Chondrocyte (in vitro differentiated cells): ENCODE measurements around the gene ESD. TPM values are rescaled to one million over a fixed set of nuclear protein-coding genes. Genes with fewer than 3 reads are reported as not detected.

ENCODE experiments used
- DNase-seq: peaks from one replicate; pipeline ENCODE4 v3.0.0; 2021; ENCODE audit warnings: mixed read lengths, low spot score
- H3K27ac Mint-ChIP-seq: one replicate; pipeline ENCODE4 v1.8.0; 2021; ENCODE audit warnings: mild to moderate bottlenecking, moderate library complexity, mixed read lengths; ENCODE audit not compliant: unreplicated experiment
- H3K27me3 Mint-ChIP-seq: 2 replicates; pipeline ENCODE4 v1.8.0; 2021; ENCODE audit warnings: low read depth, mixed read lengths
- H3K36me3 Mint-ChIP-seq: 2 replicates; pipeline ENCODE4 v1.8.0; 2021; ENCODE audit warnings: low read depth, mixed read lengths
- H3K4me1 Mint-ChIP-seq: 2 replicates; pipeline ENCODE4 v1.8.0; 2021; ENCODE audit warnings: low read depth, mild to moderate bottlenecking, mixed read lengths
- H3K4me3 Mint-ChIP-seq: one replicate; pipeline ENCODE4 v1.8.0; 2021; ENCODE audit warnings: mild to moderate bottlenecking, moderate library complexity, mixed read lengths; ENCODE audit not compliant: unreplicated experiment
- H3K9me3 Mint-ChIP-seq: 2 replicates; pipeline ENCODE4 v1.8.0; 2021; ENCODE audit warnings: low read depth, mixed read lengths
- CTCF ChIP-seq: fragments of 200-600 bp; sonication (generic); IDR thresholded peaks from 2 replicates; pipeline ENCODE4 v1.5.0; 2021; ENCODE audit warnings: antibody characterized with exemption, mild to moderate bottlenecking, moderate library complexity
- total RNA-seq: library from RNA; stranded (reverse); gene quantifications from 3 replicates; pipeline ENCODE4 v1.2.1, GENCODE V29; 2021

Gene ESD
- total RNA-seq, 1 donor from 2014 or later = 94.7 TPM

- H3K4me1 Mint-ChIP-seq = peaks cover 32% of the 10 kb centered on the region
- peaks cover 22% of the 10 kb centered on the region for H3K36me3 Mint-ChIP-seq
- DNase-seq = no peak
- no peak overlapping the region for H3K4me3 Mint-ChIP-seq
- H3K9me3 Mint-ChIP-seq = no peaks in the 10 kb centered on the region
- no peaks in the 10 kb centered on the region for H3K27me3 Mint-ChIP-seq
- no peak for TF ChIP-seq CTCF
- no peak overlapping the region for H3K27ac Mint-ChIP-seq
These were observed 49.7 kb downstream of the ESD start for GRCh38 chr13:46747031-46747820.

GRCh38 chr13:46745706-46746105, 51.3 kb downstream of the ESD start:
- Mint-ChIP-seq H3K4me3 (no peak overlapping the region), H3K36me3 (peaks cover 28% of the 10 kb centered on the region), H3K4me1 (peaks cover 24% of the 10 kb centered on the region), H3K27ac (no peak overlapping the region), H3K27me3 (no peaks in the 10 kb centered on the region), H3K9me3 (no peaks in the 10 kb centered on the region)
- DNase-seq = no peak
- no peak for TF ChIP-seq CTCF

GRCh38 chr13:46745062-46745461, 51.9 kb downstream of the ESD start:
- Mint-ChIP-seq H3K4me3 (no peak overlapping the region), H3K4me1 (peaks cover 22% of the 10 kb centered on the region), H3K9me3 (no peaks in the 10 kb centered on the region), H3K36me3 (peaks cover 27% of the 10 kb centered on the region), H3K27ac (no peak overlapping the region), H3K27me3 (no peaks in the 10 kb centered on the region)
- no peak for DNase-seq
- no peak for TF ChIP-seq CTCF

- no peak for TF ChIP-seq CTCF
- no peak overlapping the region for H3K27ac Mint-ChIP-seq
- H3K9me3 Mint-ChIP-seq = no peaks in the 10 kb centered on the region
- no peaks in the 10 kb centered on the region for H3K27me3 Mint-ChIP-seq
- H3K4me3 Mint-ChIP-seq = no peak overlapping the region
- peaks cover 26% of the 10 kb centered on the region for H3K36me3 Mint-ChIP-seq
- peaks cover 13% of the 10 kb centered on the region for H3K4me1 Mint-ChIP-seq
- no peak for DNase-seq
These were observed 53.8 kb downstream of the ESD start for GRCh38 chr13:46743191-46743590.

GRCh38 chr13:46739447-46740098, 57.4 kb downstream of the ESD start:
- Mint-ChIP-seq H3K36me3 (peaks cover 16% of the 10 kb centered on the region), H3K27ac (no peak overlapping the region), H3K9me3 (no peaks in the 10 kb centered on the region), H3K4me1 (peaks cover 16% of the 10 kb centered on the region), H3K27me3 (no peaks in the 10 kb centered on the region), H3K4me3 (no peak overlapping the region)
- no peak for DNase-seq
- TF ChIP-seq CTCF = no peak
